GF-D8 (cell line): ENCODE measurements around the gene MYLK.

Source experiments
- DNase-seq: peaks from one replicate; lab custom pipeline; 2025; lab: John Stamatoyannopoulos, UW

Gene MYLK

GRCh38 chr3:123791898-123792297, 92.2 kb downstream of the MYLK start:
- no peak for DNase-seq

DNA sequence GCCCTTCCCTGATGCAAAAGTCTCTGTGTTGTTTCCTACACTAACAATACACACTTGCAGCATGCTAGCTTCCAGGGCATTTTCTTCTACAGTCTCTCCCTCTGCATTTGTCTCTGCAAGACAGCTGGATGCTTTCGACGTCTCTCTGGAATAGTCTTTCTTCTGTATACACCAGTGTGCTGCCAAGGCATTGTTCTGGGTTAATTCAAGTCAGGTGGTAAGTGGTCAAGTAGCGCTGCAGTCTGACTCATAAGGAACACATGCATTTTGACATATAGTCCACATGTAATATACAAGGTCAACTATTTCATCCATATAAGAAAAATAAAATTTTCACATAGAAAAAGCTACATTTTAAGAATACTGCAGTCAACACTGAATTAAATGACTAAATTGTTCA, 92.7 kb downstream of the MYLK start:
- no peak for DNase-seq

DNA sequence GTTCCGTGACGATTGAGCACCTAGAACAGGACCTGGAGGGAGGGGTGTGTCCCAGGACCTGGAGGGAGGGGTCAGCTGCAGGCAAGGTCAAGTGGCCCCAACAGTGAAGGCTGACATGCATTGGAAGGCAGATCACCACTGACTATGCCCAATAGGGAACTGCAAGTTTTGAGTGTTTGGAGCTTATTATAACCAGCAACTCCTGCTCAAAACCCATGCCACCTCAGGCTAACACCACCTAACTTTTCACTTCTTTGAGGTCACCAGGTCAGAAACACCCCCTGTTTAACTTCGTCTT, 93.1 kb downstream of the MYLK start:
- no peak for DNase-seq

- no peak for DNase-seq
Measured at GRCh38 chr3:123790254-123791072, 93.7 kb downstream of the MYLK start.

DNA sequence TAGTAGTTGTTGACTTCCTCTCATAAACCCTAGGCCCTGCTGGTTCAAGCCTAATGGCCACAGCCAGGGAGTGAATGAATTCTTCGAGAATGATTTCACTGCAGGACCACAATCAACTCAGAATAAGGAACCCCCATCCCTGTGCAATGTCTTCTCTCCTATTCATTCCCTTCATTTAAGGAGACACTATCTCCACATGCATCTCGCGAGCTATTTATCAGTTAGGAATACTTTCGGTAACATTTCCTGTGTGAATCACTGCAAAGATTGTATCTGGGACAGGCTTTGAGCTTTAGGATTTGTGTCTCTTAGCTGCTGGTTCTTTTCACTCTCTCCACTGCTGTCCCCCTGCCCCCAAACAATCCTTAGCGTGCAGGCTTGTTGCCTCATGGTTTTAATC, 94.4 kb downstream of the MYLK start:
- no peak for DNase-seq

- DNase-seq, result no peak
Measured at GRCh38 chr3:123789160-123789559, 95.0 kb downstream of the MYLK start.

- no peak for DNase-seq
Measured at GRCh38 chr3:123788710-123789109, 95.4 kb downstream of the MYLK start.

DNA sequence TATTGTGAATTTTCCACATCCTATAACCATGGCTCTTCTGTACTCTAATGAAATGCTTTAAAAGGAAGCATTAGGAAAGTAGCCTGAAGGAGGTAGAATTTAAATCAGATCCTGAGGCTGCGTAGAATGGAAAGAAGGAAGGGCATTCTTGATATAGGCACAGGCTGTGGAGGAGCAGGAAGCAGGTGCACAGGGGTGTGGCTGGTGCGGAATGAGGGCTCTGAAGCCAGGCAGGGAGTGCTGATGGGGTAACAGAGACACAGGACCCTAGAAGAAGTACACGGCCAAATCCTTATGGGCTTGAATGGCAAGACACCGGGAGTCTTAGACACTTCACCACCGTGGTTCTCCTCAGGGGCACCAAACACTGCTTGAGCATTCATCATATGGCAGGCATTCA, 97.0 kb downstream of the MYLK start:
- DNase-seq, result no peak

DNA sequence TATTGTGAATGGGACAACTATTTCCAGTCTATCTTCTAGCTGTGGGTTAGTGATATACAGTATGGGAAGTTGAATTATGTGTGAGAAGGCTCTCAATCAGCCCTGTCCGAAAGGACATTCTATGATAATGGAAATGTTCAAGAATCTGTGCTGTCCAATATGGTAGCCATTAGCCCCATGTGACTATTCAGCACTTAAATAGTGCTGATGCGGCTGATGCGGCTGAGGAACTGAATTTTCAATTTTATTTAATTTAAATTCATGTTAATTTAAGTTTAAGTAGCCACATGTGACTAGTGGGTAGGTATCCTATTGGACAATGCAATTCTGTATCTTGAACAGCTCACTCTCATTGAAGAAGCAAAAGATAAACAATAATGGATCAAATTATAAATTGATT, 98.5 kb downstream of the MYLK start:
- DNase-seq, result no peak

- DNase-seq, result no peak
Measured at GRCh38 chr3:123783811-123784210, 100.3 kb downstream of the MYLK start.

DNA sequence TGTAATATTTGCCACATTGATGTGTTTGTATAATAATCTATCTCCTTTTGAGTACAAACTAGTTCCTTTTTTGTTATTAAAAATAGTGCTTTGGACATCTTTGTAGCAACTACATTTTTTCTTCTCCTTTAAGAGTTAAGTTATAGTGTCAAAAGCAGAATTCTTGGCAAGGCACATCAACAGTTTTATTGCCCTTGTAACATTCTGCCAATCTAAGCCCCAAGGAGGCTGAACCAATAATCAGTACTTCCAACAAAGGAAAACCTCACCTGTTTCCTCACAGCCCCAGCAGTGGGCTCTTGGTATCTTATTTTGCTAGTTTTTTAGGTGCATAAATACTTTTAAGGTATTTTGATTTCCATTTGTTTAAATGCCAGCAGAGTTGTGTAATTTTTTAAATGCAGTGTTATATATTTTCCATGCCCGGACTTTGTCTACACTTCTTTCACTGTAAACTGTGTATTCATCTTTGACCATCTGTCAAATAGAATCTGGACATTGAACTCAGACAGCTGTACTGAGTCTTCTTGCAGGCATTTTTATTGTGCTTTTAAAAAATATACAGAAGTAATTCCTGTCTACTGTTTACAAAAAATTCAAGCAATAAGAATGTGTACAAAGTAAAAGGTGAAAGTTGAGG, 101.0 kb downstream of the MYLK start:
- no peak for DNase-seq

GRCh38 chr3:123782488-123782887, 101.6 kb downstream of the MYLK start:
- no peak for DNase-seq

- DNase-seq, result no peak
Measured at GRCh38 chr3:123781571-123782275, 102.4 kb downstream of the MYLK start.

DNA sequence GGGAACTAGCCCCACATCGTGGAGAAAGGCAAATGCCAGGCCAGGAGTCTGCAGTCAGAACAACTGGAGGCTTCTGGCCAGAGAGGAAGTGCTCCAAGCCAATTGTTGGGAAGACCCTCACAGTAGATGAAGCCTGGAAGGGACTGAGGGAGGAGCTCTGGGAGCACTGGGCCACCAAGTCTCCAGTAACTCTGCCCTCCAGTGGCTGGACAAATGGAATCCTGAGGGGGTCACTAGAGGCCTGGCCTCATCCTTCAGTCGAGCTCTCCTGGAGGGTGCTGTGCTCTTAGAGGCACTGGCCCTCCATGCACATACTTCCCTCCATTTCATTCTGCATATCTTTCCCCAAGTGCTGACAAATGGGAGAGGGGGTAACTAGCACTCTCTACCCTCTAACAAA, 103.0 kb downstream of the MYLK start:
- DNase-seq, result no peak

DNA sequence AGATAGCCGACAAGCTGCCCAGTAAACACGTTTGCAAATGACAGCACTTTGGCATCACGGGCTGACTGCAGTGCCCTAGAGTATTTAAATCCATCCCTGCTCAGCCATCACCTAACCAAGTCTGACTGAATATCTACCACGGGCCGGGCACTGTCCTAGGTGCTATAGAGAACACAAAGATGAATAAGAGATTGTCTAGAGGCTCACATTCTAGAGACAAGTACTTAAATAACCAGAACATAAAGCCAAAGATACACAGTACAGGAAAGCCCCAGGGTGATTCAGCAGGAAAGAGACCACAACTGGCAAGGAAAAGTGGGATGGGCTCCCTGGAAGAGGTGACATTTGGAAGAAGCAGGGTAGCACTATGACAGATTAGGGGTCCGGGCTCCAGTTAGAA, 103.5 kb downstream of the MYLK start:
- DNase-seq, result no peak

DNA sequence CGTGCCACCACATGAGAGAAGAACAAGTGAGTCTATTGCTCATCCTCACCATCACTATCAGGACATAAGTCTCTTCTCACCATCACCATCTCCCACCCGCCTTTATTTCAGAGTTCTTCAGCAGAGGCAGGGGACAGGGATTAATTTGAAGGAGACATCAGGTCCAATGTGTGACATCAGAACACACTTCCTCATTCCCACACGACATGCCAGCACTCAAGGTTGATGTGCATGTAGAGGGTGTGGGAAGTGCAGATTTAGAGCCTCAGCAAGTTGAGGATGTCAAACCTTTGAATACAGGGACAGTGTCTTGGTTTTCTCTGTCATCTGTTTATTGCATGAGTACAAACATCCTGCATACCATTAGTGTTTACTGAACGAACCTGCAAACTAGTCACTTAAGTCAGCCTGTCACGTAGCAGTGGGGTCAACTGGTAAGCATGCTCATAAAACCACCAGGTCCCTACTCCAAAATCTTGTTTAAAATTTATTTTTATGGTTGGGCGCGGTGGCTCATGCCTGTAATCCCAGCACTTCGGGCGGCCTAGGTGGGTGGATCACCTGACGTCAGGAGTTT, 104.4 kb downstream of the MYLK start:
- DNase-seq, result no peak

DNA sequence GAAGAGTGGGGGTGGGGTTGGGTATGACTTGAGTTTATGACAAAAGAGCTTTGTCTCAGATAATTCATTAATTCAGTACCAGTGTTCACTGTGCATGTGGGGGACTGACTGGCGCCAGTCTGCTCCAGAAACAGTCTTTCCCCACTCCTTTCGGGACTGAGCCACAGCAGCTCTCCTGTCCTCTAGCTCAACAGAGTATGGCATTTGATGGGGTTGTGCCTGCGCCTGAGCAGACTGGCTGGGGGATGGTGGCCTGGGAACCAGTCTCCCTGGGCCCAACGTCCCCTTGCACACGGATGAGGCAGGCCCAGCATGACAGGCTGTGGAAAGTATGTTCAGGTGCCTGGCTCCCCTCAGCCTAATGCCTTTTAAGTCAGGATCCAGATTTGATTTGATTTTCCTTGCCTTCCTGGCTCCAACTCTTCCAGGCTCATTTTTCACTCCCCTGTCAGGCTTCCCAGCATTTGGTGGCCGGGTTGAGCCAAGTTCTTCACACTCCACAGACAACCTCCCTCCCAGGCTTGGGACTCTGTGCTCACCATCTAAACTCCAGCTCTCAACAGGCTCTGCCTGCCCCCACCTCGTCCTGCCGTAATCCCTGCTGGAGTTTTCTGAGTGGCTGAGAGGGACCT, 105.0 kb downstream of the MYLK start:
- no peak for DNase-seq

DNA sequence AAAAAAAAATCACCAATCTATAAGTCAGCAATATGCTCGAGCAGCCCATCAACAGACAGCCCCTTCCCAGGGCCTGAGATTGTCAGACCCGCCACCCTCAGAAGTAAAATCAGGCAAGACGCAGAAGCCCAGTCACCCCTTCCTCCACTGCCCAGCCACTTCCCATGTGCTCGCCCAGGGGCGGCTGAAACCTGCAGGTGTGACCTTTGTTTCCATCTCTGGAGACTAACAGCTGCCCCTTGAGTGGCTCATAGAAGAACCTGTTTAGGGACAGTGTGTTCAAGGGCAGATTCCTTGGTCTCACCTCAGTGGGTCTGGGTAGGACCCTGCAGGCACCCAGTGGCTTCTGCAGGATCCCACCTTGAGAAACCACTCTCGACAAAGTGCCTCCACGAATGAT, 105.6 kb downstream of the MYLK start:
- DNase-seq, result no peak

GRCh38 chr3:123776071-123776782, 107.9 kb downstream of the MYLK start:
- DNase-seq, result no peak

GRCh38 chr3:123774474-123774873, 109.7 kb downstream of the MYLK start:
- DNase-seq, result no peak

DNA sequence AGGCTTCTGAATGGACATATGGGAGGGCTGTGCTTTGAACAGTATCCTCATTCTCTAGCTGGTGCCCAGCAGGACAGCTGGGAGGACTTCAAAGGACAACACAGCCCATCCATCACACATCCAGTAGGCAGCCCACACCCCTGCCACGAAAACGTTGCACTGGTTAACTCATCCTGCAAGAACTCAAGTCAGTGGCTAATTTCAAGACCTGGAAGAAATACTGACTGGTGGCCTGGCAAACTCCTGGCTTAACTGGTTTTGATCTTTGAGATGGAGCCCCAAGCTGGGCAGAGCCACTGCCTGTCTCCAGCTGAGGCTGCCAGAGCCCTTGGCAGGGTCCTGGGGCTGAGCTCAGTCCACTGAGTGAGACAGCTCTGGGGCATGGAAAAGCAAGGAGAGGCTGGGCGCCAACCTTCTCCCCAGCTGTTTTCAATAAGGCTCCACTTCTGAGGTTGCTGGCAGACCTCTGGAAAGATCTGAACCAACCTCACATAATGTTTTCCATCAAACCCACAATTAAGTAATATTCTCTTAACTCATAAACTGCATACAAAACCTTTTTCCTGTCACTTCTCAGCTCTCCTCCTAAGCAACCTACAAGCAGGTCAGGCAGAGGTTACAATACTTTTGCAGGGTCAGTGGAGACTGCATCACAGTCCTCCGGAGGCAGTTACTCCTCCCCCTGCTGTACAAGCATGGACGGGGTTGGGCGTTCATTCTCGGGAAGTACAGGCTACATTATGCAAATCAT, 110.3 kb downstream of the MYLK start:
- DNase-seq, result no peak
